SK-N-MC (cell line): ENCODE results near the gene TCF15.

Experiments used
- DNase-seq: peaks from one replicate; pipeline ENCODE4 v3.0.0-alpha.2; 2011; ENCODE audit warnings: low read depth, low spot score
- H3K27ac ChIP-seq: fragments of 200-600 bp; sonication (generic); 2 replicates; pipeline ENCODE4 v1.5.1; 2016; ENCODE audit warnings: mixed run types
- H3K36me3 ChIP-seq: fragments of 200-600 bp; sonication (generic); 2 replicates; pipeline ENCODE4 v1.6.1; 2017; ENCODE audit warnings: antibody characterized with exemption, low read length, mixed read lengths; ENCODE audit not compliant: insufficient read depth
- H3K4me3 ChIP-seq: fragments of 200-600 bp; sonication (generic); 2 replicates; pipeline ENCODE4 v1.5.1; 2016
- H3K9ac ChIP-seq: fragments of 200-600 bp; sonication (generic); 2 replicates; pipeline ENCODE4 v1.8.0; 2017; ENCODE audit warnings: mixed run types, mixed read lengths; ENCODE audit not compliant: insufficient read length
- H3K9me3 ChIP-seq: fragments of 200-600 bp; sonication (generic); 2 replicates; pipeline ENCODE4 v1.6.1; 2017; ENCODE audit warnings: low read depth, mild to moderate bottlenecking, antibody characterized with exemption, low read length, moderate library complexity, mixed read lengths
- EZH2 ChIP-seq: fragments of 200-600 bp; sonication (generic); IDR thresholded peaks from one replicate; pipeline ENCODE4 v1.6.1; 2017; ENCODE audit warnings: antibody characterized with exemption
- FOXP2 ChIP-seq: optimal IDR thresholded peaks from 2 replicates; pipeline ENCODE3; 2011; ENCODE audit warnings: mild to moderate bottlenecking, moderate library complexity; ENCODE audit not compliant: insufficient read depth; ENCODE audit errors: extremely low read length, control extremely low read depth
- POLR2AphosphoS5 ChIP-seq: IDR thresholded peaks from 2 replicates; pipeline ENCODE4 v1.6.1; 2012; ENCODE audit warnings: mild to moderate bottlenecking, low read depth, low read length, borderline replicate concordance

TCF15 gene

GRCh38 chr20:608970-609369 lies 1.1 kb downstream of the TCF15 start:
- no peaks in the 10 kb centered on the region for H3K36me3 ChIP-seq
- no peak overlapping the region for H3K4me3 ChIP-seq
- no peak for TF ChIP-seq EZH2
- no peak for TF ChIP-seq POLR2AphosphoS5
- TF ChIP-seq FOXP2, result no peak
- H3K9me3 ChIP-seq, result no peaks in the 10 kb centered on the region
- no peak for DNase-seq
- no peak overlapping the region for H3K27ac ChIP-seq
- no peak overlapping the region for H3K9ac ChIP-seq

GRCh38 chr20:607476-607875 lies 2.6 kb downstream of the TCF15 start:
- Histone ChIP-seq H3K36me3 (no peaks in the 10 kb centered on the region), H3K9ac (no peak overlapping the region), H3K27ac (no peak overlapping the region), H3K4me3 (no peak overlapping the region), H3K9me3 (no peaks in the 10 kb centered on the region)
- no peak for DNase-seq
- TF ChIP-seq FOXP2, result no peak
- TF ChIP-seq EZH2, result no peak
- no peak for TF ChIP-seq POLR2AphosphoS5

GRCh38 chr20:605237-605636 lies 4.9 kb downstream of the TCF15 start:
- no peak for DNase-seq
- TF ChIP-seq POLR2AphosphoS5, result no peak
- TF ChIP-seq EZH2, result no peak
- TF ChIP-seq FOXP2, result no peak
- no peak overlapping the region for H3K4me3 ChIP-seq
- H3K9ac ChIP-seq, result no peak overlapping the region
- no peaks in the 10 kb centered on the region for H3K9me3 ChIP-seq
- H3K36me3 ChIP-seq, result no peaks in the 10 kb centered on the region
- no peak overlapping the region for H3K27ac ChIP-seq

GRCh38 chr20:603116-603640 lies 6.9 kb downstream of the TCF15 start:
- TF ChIP-seq EZH2 (no peak), POLR2AphosphoS5 (no peak), FOXP2 (no peak)
- Histone ChIP-seq H3K36me3 (no peaks in the 10 kb centered on the region), H3K4me3 (no peak overlapping the region)

GRCh38 chr20:602111-602970 lies 7.8 kb downstream of the TCF15 start:
- H3K36me3 ChIP-seq, result no peaks in the 10 kb centered on the region
- no peak for DNase-seq
- TF ChIP-seq EZH2 (no peak), FOXP2 (no peak), POLR2AphosphoS5 (no peak)
- H3K4me3 ChIP-seq, result no peak overlapping the region
- H3K27ac ChIP-seq, result no peak overlapping the region
- no peak overlapping the region for H3K9ac ChIP-seq
- H3K9me3 ChIP-seq, result no peaks in the 10 kb centered on the region

More at GRCh38 chr20:603116-603640, 6.9 kb downstream of the TCF15 start:
- DNase-seq, result no peak
- H3K9me3 ChIP-seq, result no peaks in the 10 kb centered on the region
- no peak overlapping the region for H3K27ac ChIP-seq
- no peak overlapping the region for H3K9ac ChIP-seq

- Histone ChIP-seq H3K36me3 (no peaks in the 10 kb centered on the region), H3K4me3 (no peak overlapping the region), H3K27ac (no peak overlapping the region), H3K9me3 (no peaks in the 10 kb centered on the region), H3K9ac (no peak overlapping the region)
- no peak for TF ChIP-seq EZH2
- TF ChIP-seq POLR2AphosphoS5, result no peak
- TF ChIP-seq FOXP2, result no peak
- no peak for DNase-seq
These were observed 9.4 kb downstream of the TCF15 start for GRCh38 chr20:600736-601135.

GRCh38 chr20:600141-600540 lies 10.0 kb downstream of the TCF15 start:
- no peak overlapping the region for H3K4me3 ChIP-seq
- H3K27ac ChIP-seq, result no peak overlapping the region
- TF ChIP-seq EZH2 (no peak), POLR2AphosphoS5 (no peak), FOXP2 (no peak)
- no peak for DNase-seq
- H3K9me3 ChIP-seq, result no peaks in the 10 kb centered on the region
- no peak overlapping the region for H3K9ac ChIP-seq
- no peaks in the 10 kb centered on the region for H3K36me3 ChIP-seq

- TF ChIP-seq POLR2AphosphoS5 (no peak), EZH2 (no peak), FOXP2 (no peak)
- H3K9ac ChIP-seq, result no peak overlapping the region
- no peak for DNase-seq
- no peaks in the 10 kb centered on the region for H3K36me3 ChIP-seq
- no peak overlapping the region for H3K4me3 ChIP-seq
- no peaks in the 10 kb centered on the region for H3K9me3 ChIP-seq
- H3K27ac ChIP-seq, result no peak overlapping the region
These were observed 11.8 kb downstream of the TCF15 start for GRCh38 chr20:598133-598850.
